Lower leg skin (tissue), 3 donors: Measurements from ENCODE around the gene AK5.

Source experiments
- CTCF ChIP-seq, 3 donors: fragments of 450-650 bp; IDR thresholded peaks; one replicate each; pipeline ENCODE4 v1.5.1; 2016; ENCODE audit warnings: antibody characterized with exemption in 3 of 3, mild to moderate bottlenecking in 3 of 3, moderate library complexity in 2 of 3
- POLR2A ChIP-seq, 2 donors: fragments of 450-650 bp; IDR thresholded peaks; one replicate each; pipeline ENCODE4 v1.6.1; 2016 to 2017; ENCODE audit warnings: antibody characterized with exemption in 2 of 2, mild to moderate bottlenecking in 1 of 2, moderate library complexity in 1 of 2

GRCh38 chr1:77608893-77609292 is 327.1 kb downstream of the AK5 start:
- no peak for TF ChIP-seq CTCF (IDR thresholded peaks at IDR 0.05)
- no peak for TF ChIP-seq POLR2A (IDR thresholded peaks at IDR 0.05)
